HG02870 (cell line): Measurements from ENCODE around the gene PIH1D2.
"Not testable (repeated sequence)": the region's sequence is repeated elsewhere in the genome, so short reads cannot be mapped to it uniquely, and the experiment has no call there.

ENCODE experiments used
- ATAC-seq: cut with Tn5 transposase; IDR thresholded peaks from one replicate; pipeline ENCODE4 v1.9.1; 2021; ENCODE audit warnings: mild to moderate bottlenecking, moderate library complexity; ENCODE audit not compliant: unreplicated experiment

The PIH1D2 gene

GRCh38 chr11:112073941-112074811 lies at the start of gene PIH1D2, which contains the start of gene NKAPD1:
TSS of gene PIH1D2 (minus strand) at chr11:112074017. CDS start at chr11:112073174, 843 bp downstream.
TSS of gene NKAPD1 (plus strand) at chr11:112074299. CDS start at chr11:112075575, 1,276 bp downstream.
- peak; percentile 86 for ATAC-seq

GRCh38 chr11:112123129-112123528 lies 49.3 kb upstream of the PIH1D2 start:
- no peak for ATAC-seq

GRCh38 chr11:112121981-112122615 lies 48.3 kb upstream of the PIH1D2 start:
- ATAC-seq, result no peak

GRCh38 chr11:112118176-112118575 lies 44.4 kb upstream of the PIH1D2 start:
- no peak for ATAC-seq

GRCh38 chr11:112115386-112115785 lies 41.6 kb upstream of the PIH1D2 start:
- no peak for ATAC-seq

- no peak for ATAC-seq
Measured at GRCh38 chr11:112114460-112114859, 40.6 kb upstream of the PIH1D2 start.

GRCh38 chr11:112113539-112114457 lies 40.0 kb upstream of the PIH1D2 start:
- ATAC-seq, result no peak

- no peak for ATAC-seq
Measured at GRCh38 chr11:112106070-112106469, 32.3 kb upstream of the PIH1D2 start.

- ATAC-seq, result no peak
Measured at GRCh38 chr11:112103446-112103845, 29.6 kb upstream of the PIH1D2 start.

GRCh38 chr11:112100462-112100861 lies 26.6 kb upstream of the PIH1D2 start:
- no peak for ATAC-seq

GRCh38 chr11:112097734-112098528 lies 24.1 kb upstream of the PIH1D2 start:
- no peak for ATAC-seq

- no peak for ATAC-seq
Measured at GRCh38 chr11:112096194-112096593, 22.4 kb upstream of the PIH1D2 start.

GRCh38 chr11:112095302-112095701 lies 21.5 kb upstream of the PIH1D2 start:
- not testable (repeated sequence) for ATAC-seq

- ATAC-seq, result no peak
Measured at GRCh38 chr11:112087212-112087611, 13.4 kb upstream of the PIH1D2 start.

GRCh38 chr11:112086422-112087191 lies 12.8 kb upstream of the PIH1D2 start, which contains the start of the genes SDHD and TIMM8B:
TSS of gene SDHD (plus strand) at chr11:112086873. CDS start at chr11:112086908, 35 bp downstream.
TSS of gene TIMM8B (minus strand) at chr11:112086756. CDS start at chr11:112086723, 33 bp downstream.
- ATAC-seq, result peak; percentile 87

- ATAC-seq, result peak; percentile 27
Measured at GRCh38 chr11:112085822-112086421, 12.1 kb upstream of the PIH1D2 start.

GRCh38 chr11:112082729-112083128 lies 8.9 kb upstream of the PIH1D2 start:
- no peak for ATAC-seq

GRCh38 chr11:112062923-112063322 lies 10.9 kb downstream of the PIH1D2 start:
- no peak for ATAC-seq

- no peak for ATAC-seq
Measured at GRCh38 chr11:112058103-112058502, 15.7 kb downstream of the PIH1D2 start.
